Small intestine (tissue), 7 donors: ENCODE results near the gene PPARA. TPM values are rescaled to one million over a fixed set of nuclear protein-coding genes. Genes with fewer than 3 reads are reported as not detected.

Experiments
- DNase-seq, 2 donors: peaks; one replicate each; pipeline versions ENCODE4 v3.0.0 to v3.0.0-alpha.2; 2013
- FAIRE-seq: peaks from 2 replicates; lab custom pipeline; 2012; peaks lifted over from hg19 to GRCh38; lab: Jason Lieb, UNC
- H3K27ac ChIP-seq, 3 donors: one replicate each; pipeline ENCODE4 v1.5.1; 2013; ENCODE audit warnings: low read length in 2 of 3, mild to moderate bottlenecking in 2 of 3, control low read depth in 1 of 3, inconsistent platforms in 1 of 3, low read depth in 1 of 3, moderate library complexity in 1 of 3
- H3K27me3 ChIP-seq, 3 donors: one replicate each; pipeline ENCODE4 v1.6.1; 2013; ENCODE audit warnings: low read length in 3 of 3, inconsistent platforms in 1 of 3; ENCODE audit not compliant: control insufficient read depth in 3 of 3, insufficient read depth in 3 of 3
- H3K36me3 ChIP-seq, 3 donors: one replicate each; pipeline ENCODE4 v1.6.1; 2013; ENCODE audit warnings: low read length in 3 of 3, inconsistent platforms in 1 of 3, low read depth in 1 of 3, mild to moderate bottlenecking in 1 of 3, moderate library complexity in 1 of 3; ENCODE audit not compliant: control insufficient read depth in 3 of 3, insufficient read depth in 2 of 3
- H3K4me1 ChIP-seq, 3 donors: one replicate each; pipeline ENCODE4 v1.6.1; 2013; ENCODE audit warnings: low read length in 2 of 3, inconsistent platforms in 1 of 3, low read depth in 1 of 3, mild to moderate bottlenecking in 1 of 3, moderate library complexity in 1 of 3; ENCODE audit not compliant: control insufficient read depth in 3 of 3, insufficient read depth in 2 of 3
- H3K4me3 ChIP-seq, 3 donors: one replicate each; pipeline ENCODE4 v1.5.1; 2013; ENCODE audit warnings: low read length in 3 of 3, control low read depth in 1 of 3, inconsistent platforms in 1 of 3, low read depth in 1 of 3, mild to moderate bottlenecking in 1 of 3, moderate library complexity in 1 of 3
- H3K9me3 ChIP-seq, 2 donors: one replicate each; pipeline ENCODE4 v1.6.1; 2013; ENCODE audit warnings: low read depth in 1 of 2, low read length in 1 of 2; ENCODE audit not compliant: control insufficient read depth in 2 of 2, insufficient read depth in 1 of 2
- WGBS, 3 donors: extraction: QIAGEN DNeasy Blood & Tissue Kit; methylation state at CpG; one replicate each; pipeline ENCODE4 v1.1.7; 2013; 5-methylcytosine and 5-hydroxymethylcytosine counted together
- polyA plus RNA-seq, 4 donors: library from polyadenylated mRNA; stranded (reverse) in 3 of 4; unstranded in 1 of 4; fragments of 200-250 nt in 3 of 4; fragments of 120-200 nt in 1 of 4; gene quantifications; one replicate each; pipeline versions ENCODE4 v1.2.1 to v1.2.3, GENCODE V29; 2013
- donor health status: healthy with polysubstance abuse.
- donor health status: control.
- donor health status: control.
- donor health status: Bipolar disorder and iron deficiency.
- donor health status: healthy.

PPARA gene
- polyA plus RNA-seq, 4 donors = 19.9 to 53.6 (median 23.0) TPM

DNA sequence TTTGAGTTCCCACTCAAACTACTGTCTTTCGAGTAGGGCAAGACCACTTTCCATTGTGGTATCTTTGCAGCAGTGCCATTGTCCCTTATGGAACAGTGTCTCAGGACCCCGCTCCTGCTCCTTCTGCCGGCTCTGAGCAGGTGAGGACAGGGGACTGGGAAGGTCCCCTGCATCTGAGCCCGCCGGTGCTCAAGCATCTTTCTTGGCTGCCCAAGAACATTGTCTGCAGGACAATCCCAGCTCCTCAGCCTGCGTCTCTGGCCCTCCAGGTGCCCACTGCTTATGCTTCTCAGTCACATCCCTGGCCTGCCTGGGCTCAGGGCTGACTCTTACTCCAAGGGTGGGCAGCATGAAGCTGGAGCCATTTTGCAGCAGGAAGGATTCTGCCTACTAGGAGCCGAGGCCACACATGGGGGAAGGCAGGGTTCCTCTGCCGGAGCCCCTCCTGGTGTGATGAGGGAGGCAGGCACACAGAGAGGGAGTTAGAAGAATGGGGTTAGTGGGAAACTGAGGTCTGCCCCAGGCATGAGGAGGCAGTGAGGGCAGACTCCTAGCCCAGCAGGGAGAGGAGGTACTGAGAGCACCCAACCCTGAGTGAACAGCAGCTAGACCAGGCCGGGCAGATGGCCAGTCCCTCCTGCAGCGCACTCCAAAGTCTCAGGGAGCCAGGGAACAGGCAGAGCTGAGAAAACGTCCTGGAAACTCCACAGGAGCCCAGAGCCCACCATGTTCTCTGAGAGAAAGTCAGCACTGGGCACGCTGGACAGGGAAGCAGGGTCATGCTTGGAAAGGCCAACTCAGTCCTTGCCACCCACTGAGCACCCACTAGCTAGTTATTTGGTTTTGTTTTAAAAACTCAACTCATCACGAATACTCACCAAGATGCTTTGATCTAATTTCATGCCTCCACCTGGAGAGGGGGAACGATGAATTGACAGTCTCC, 7.5 kb upstream of the PPARA start:
- Histone ChIP-seq H3K27ac (no peak overlapping the region), H3K27me3 (no peaks in the 10 kb centered on the region), H3K4me1 (peaks cover 0 to 13% (median 6%) of the 10 kb centered on the region in 3 donors), H3K9me3 (peaks cover 0 to 6% of the 10 kb centered on the region in 2 donors), H3K36me3 (no peaks in the 10 kb centered on the region), H3K4me3 (no peak overlapping the region)
- DNase-seq (no peak), FAIRE-seq (no peak)
- WGBS, 3 donors = 84 to 93% (median 85%) methylated on average over 14 of the region's 14 CpGs

GRCh38 chr22:46143491-46144147, 6.7 kb upstream of the PPARA start:
- 60 to 72% (median 64%) methylated on average over 8 of the region's 8 CpGs for WGBS, 3 donors
- Histone ChIP-seq H3K27me3 (no peaks in the 10 kb centered on the region), H3K4me3 (no peak overlapping the region), H3K4me1 (peaks cover 0 to 21% (median 8%) of the 10 kb centered on the region in 3 donors), H3K36me3 (no peaks in the 10 kb centered on the region), H3K9me3 (peaks cover 0 to 6% of the 10 kb centered on the region in 2 donors), H3K27ac (no peak overlapping the region)
- FAIRE-seq (no peak), DNase-seq (peak in 1 of 2 donors; percentile 40)

GRCh38 chr22:46145361-46145851, 4.9 kb upstream of the PPARA start:
- Histone ChIP-seq H3K4me1 (peaks cover 0 to 30% (median 8%) of the 10 kb centered on the region in 3 donors), H3K4me3 (no peak overlapping the region), H3K27me3 (no peaks in the 10 kb centered on the region), H3K9me3 (peaks cover 0 to 6% of the 10 kb centered on the region in 2 donors), H3K27ac (no peak overlapping the region), H3K36me3 (no peaks in the 10 kb centered on the region)
- WGBS, 3 donors = 91 to 97% (median 94%) methylated on average over 14 of the region's 14 CpGs
- FAIRE-seq (no peak), DNase-seq (no peak)

DNA sequence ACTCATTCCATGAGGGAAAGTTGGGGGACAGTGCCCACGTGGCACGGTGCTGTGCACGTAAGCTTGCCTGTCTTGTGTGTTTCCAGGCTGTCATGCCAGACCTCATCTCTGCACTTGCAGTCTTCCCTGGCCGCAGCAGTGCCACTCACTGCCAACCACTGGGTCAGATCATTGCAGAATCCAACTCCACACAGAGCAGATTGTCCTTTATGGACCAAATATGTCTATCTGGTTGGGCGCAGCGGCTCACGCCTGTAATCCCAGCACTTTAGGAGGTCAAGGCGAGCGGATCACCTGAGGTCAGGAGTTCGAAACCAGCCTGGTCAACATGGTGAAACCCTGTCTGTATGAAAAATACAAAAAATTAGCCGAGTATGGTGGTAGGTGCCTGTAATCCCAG, 4.4 kb upstream of the PPARA start:
- peaks cover 0 to 30% (median 8%) of the 10 kb centered on the region in 3 donors for H3K4me1 ChIP-seq
- H3K36me3 ChIP-seq = no peaks in the 10 kb centered on the region
- peaks cover 0 to 5% of the 10 kb centered on the region in 2 donors for H3K9me3 ChIP-seq
- H3K27ac ChIP-seq = no peak overlapping the region
- DNase-seq = no peak
- no peak overlapping the region for H3K4me3 ChIP-seq
- WGBS, 3 donors = 93 to 96% (median 94%) methylated on average over 11 of the region's 11 CpGs
- H3K27me3 ChIP-seq = no peaks in the 10 kb centered on the region
- no peak for FAIRE-seq

DNA sequence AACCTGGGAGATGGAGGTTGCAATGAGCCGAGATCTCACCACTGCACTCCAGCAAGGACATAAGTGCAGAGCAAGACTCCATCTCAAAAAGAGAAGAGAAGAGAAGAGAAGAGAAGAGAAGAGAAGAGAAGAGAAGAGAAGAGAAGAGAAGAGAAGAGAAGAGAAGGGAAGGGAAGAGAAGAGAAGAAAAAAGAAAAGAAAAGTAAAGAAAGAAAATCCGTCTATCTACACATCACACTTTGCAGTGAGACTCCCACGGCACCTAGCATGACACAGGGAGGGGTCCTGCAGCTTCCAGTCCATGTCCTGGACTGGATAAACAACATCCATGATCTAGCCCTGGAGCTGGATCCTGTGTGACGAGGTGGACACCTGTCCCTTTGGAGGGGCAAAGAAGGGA, 4.0 kb upstream of the PPARA start:
- Histone ChIP-seq H3K4me3 (no peak overlapping the region), H3K4me1 (peaks cover 0 to 30% (median 8%) of the 10 kb centered on the region in 3 donors), H3K36me3 (no peaks in the 10 kb centered on the region), H3K27me3 (no peaks in the 10 kb centered on the region), H3K27ac (no peak overlapping the region), H3K9me3 (peaks cover 0 to under 1% of the 10 kb centered on the region in 2 donors)
- WGBS, 3 donors = 81 to 88% (median 84%) methylated on average over 4 of the region's 4 CpGs
- DNase-seq (no peak), FAIRE-seq (no peak)

DNA sequence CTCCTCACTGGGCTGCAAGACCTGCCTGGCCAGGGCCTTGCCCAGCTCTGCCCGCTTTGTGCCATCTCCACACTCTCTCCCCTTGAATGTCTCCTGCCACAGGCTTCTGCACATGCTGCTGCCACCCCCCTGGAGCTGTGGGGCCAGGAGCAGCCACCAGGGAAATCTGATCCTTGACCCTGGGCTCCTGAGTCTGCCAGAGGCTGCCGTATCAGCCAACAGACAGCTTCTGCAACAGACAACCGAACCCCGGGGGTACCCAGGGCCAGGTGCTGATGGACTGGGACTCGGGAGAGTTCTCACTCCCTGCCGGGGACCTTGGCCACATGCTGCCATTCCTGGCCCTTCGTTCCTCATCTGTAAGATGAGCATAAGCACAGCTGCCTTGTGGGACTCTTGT, 3.3 kb upstream of the PPARA start:
- Histone ChIP-seq H3K27ac (peak overlapping the region in 1 of 3 donors; percentile 89), H3K27me3 (no peaks in the 10 kb centered on the region), H3K9me3 (no peaks in the 10 kb centered on the region), H3K4me3 (no peak overlapping the region), H3K36me3 (peaks cover 0 to under 1% (median 0%) of the 10 kb centered on the region in 3 donors), H3K4me1 (peaks cover 5 to 30% (median 8%) of the 10 kb centered on the region in 3 donors)
- FAIRE-seq = no peak
- DNase-seq = peak; percentile 47 to 52
- WGBS, 3 donors = 20 to 50% (median 37%) methylated on average over 7 of the region's 7 CpGs

- Histone ChIP-seq H3K9me3 (no peaks in the 10 kb centered on the region), H3K27ac (peak overlapping the region; percentile 89 to 97 (median 96)), H3K4me3 (no peak overlapping the region), H3K36me3 (peaks cover 0 to 6% (median 0%) of the 10 kb centered on the region in 3 donors), H3K4me1 (peaks cover 5 to 35% (median 8%) of the 10 kb centered on the region in 3 donors), H3K27me3 (no peaks in the 10 kb centered on the region)
- peak; percentile 73 to 83 for DNase-seq
- WGBS, 3 donors = 40 to 55% (median 43%) methylated on average over 18 to 19 of the region's 19 CpGs
- no peak for FAIRE-seq
Measured at GRCh38 chr22:46147471-46148267, 2.7 kb upstream of the PPARA start.
